NT2/D1 (cell line): ENCODE measurements around the gene WDR7.

Source experiments
- DNase-seq: peaks from one replicate; pipeline ENCODE4 v3.0.0-alpha.2; 2011; ENCODE audit warnings: low read depth, low spot score
- H3K27me3 ChIP-seq: 2 replicates; pipeline ENCODE4 v1.6.0; 2011; ENCODE audit warnings: mild to moderate bottlenecking; ENCODE audit not compliant: insufficient read length, insufficient read depth
- H3K36me3 ChIP-seq: 2 replicates; pipeline ENCODE4 v1.6.1; 2011; ENCODE audit warnings: mild to moderate bottlenecking, low read length, mixed read lengths; ENCODE audit not compliant: insufficient read depth, insufficient read length
- H3K4me1 ChIP-seq: 2 replicates; pipeline ENCODE4 v1.5.1; 2011; ENCODE audit not compliant: insufficient read depth, insufficient read length
- H3K4me3 ChIP-seq: 2 replicates; pipeline ENCODE4 v1.5.1; 2011; ENCODE audit warnings: low read depth; ENCODE audit not compliant: insufficient read length
- H3K9ac ChIP-seq: 2 replicates; pipeline ENCODE4 v1.6.0; 2011; ENCODE audit warnings: low read depth; ENCODE audit not compliant: insufficient read length
- H3K9me3 ChIP-seq: 2 replicates; pipeline ENCODE4 v1.5.1; 2011; ENCODE audit warnings: mild to moderate bottlenecking, low read length; ENCODE audit not compliant: insufficient read depth
- SUZ12 ChIP-seq: IDR thresholded peaks from 2 replicates; pipeline ENCODE4 v1.6.1; 2011; ENCODE audit not compliant: insufficient read length, insufficient read depth; ENCODE audit errors: extremely low read depth
- YY1 ChIP-seq: IDR thresholded peaks from 2 replicates; pipeline ENCODE4 v1.6.1; 2011; ENCODE audit not compliant: insufficient read length, insufficient read depth
- ZNF274 ChIP-seq: IDR thresholded peaks from 2 replicates; pipeline ENCODE4 v1.6.1; 2011; ENCODE audit warnings: mild to moderate bottlenecking, low read depth, low read length

Gene WDR7

DNA sequence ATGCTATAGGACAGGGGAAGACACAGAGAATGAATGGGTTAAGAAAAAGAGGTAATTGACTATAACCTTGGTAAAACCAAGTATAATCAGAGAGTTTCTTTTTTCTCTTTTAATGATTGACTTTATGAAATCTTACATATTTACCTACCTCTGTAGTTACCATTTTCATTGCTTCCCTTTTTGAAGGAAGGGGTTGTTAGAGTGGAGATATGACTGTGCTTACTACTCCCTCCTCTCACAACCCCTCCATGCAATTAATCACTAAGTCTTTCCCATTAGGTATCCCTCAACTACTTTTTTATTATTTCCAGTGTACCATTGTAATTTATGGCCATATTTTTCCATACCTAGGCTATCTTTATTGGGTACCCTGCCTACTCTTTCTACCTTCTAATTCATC is 71.4 kb downstream of the WDR7 start:
- H3K4me1 ChIP-seq, result no peaks in the 10 kb centered on the region
- H3K9me3 ChIP-seq, result no peaks in the 10 kb centered on the region
- H3K36me3 ChIP-seq, result no peaks in the 10 kb centered on the region
- no peak for DNase-seq
- H3K9ac ChIP-seq, result no peak overlapping the region
- TF ChIP-seq SUZ12 (no peak), ZNF274 (no peak), YY1 (no peak)
- H3K27me3 ChIP-seq, result no peaks in the 10 kb centered on the region
- H3K4me3 ChIP-seq, result no peak overlapping the region

DNA sequence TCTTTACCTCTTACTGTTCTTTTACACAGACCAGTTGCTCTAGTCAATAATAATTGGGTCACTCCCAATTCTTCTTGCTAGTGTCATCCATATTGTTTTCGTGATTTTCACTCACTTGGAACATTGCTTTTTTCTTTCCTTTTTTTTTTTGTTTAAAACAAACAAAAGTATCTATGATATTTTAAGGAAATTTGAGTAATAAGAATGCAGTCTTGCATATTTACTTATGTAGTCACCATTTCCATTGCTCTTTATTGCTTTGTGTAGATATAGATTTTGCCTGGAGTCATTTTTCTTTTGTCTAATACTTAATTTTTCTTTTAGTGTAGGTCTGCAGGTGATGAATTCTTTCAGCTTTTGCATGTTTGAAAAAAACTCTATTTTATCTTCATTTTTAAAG is 71.9 kb downstream of the WDR7 start:
- H3K9me3 ChIP-seq, result no peaks in the 10 kb centered on the region
- TF ChIP-seq SUZ12 (no peak), YY1 (no peak), ZNF274 (no peak)
- no peak overlapping the region for H3K9ac ChIP-seq
- no peaks in the 10 kb centered on the region for H3K36me3 ChIP-seq
- no peak overlapping the region for H3K4me3 ChIP-seq
- H3K4me1 ChIP-seq, result no peaks in the 10 kb centered on the region
- no peak for DNase-seq
- H3K27me3 ChIP-seq, result no peaks in the 10 kb centered on the region

DNA sequence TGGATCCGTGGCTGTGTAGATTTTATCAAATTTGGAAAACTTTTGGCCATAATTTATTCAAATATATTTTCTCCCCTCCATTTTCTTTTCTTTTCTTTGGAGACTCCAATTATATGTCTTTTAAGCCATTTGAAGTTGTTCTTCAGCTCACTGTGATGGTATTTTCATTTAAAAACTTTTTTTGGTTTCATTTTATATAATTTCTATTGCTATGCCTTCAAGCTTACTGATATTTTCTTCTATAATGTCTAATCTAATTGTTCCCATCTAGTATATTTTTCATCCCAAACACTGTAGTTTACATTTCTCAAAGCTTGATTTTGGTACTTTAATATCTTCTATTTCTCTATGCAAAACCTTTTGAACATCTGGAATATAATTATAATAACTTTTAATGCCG is 72.5 kb downstream of the WDR7 start:
- no peak for DNase-seq
- no peak overlapping the region for H3K4me3 ChIP-seq
- H3K9ac ChIP-seq, result no peak overlapping the region
- H3K4me1 ChIP-seq, result no peaks in the 10 kb centered on the region
- H3K27me3 ChIP-seq, result no peaks in the 10 kb centered on the region
- no peak for TF ChIP-seq SUZ12
- no peak for TF ChIP-seq YY1
- no peak for TF ChIP-seq ZNF274
- no peaks in the 10 kb centered on the region for H3K9me3 ChIP-seq
- no peaks in the 10 kb centered on the region for H3K36me3 ChIP-seq

GRCh38 chr18:56726906-56727305 is 75.7 kb downstream of the WDR7 start:
- H3K4me1 ChIP-seq, result no peaks in the 10 kb centered on the region
- TF ChIP-seq ZNF274 (no peak), YY1 (no peak), SUZ12 (no peak)
- H3K9ac ChIP-seq, result no peak overlapping the region
- no peaks in the 10 kb centered on the region for H3K27me3 ChIP-seq
- H3K9me3 ChIP-seq, result no peaks in the 10 kb centered on the region
- no peak overlapping the region for H3K4me3 ChIP-seq
- H3K36me3 ChIP-seq, result no peaks in the 10 kb centered on the region
- no peak for DNase-seq

GRCh38 chr18:56727399-56727798 is 76.2 kb downstream of the WDR7 start:
- no peaks in the 10 kb centered on the region for H3K36me3 ChIP-seq
- no peak overlapping the region for H3K4me3 ChIP-seq
- no peaks in the 10 kb centered on the region for H3K4me1 ChIP-seq
- DNase-seq, result no peak
- no peak for TF ChIP-seq ZNF274
- TF ChIP-seq SUZ12, result no peak
- no peak for TF ChIP-seq YY1
- H3K27me3 ChIP-seq, result no peaks in the 10 kb centered on the region
- H3K9me3 ChIP-seq, result no peaks in the 10 kb centered on the region
- H3K9ac ChIP-seq, result no peak overlapping the region

- Histone ChIP-seq H3K4me3 (no peak overlapping the region), H3K27me3 (no peaks in the 10 kb centered on the region), H3K9ac (no peak overlapping the region), H3K4me1 (no peaks in the 10 kb centered on the region), H3K9me3 (no peaks in the 10 kb centered on the region), H3K36me3 (no peaks in the 10 kb centered on the region)
- no peak for DNase-seq
- no peak for TF ChIP-seq ZNF274
- no peak for TF ChIP-seq YY1
- no peak for TF ChIP-seq SUZ12
These were observed 77.6 kb downstream of the WDR7 start for GRCh38 chr18:56728741-56729140.

- no peak for DNase-seq
- no peaks in the 10 kb centered on the region for H3K4me1 ChIP-seq
- TF ChIP-seq SUZ12 (no peak), YY1 (no peak), ZNF274 (no peak)
These were observed 87.0 kb downstream of the WDR7 start for GRCh38 chr18:56738184-56738583.

GRCh38 chr18:56739731-56740130 is 88.6 kb downstream of the WDR7 start:
- Histone ChIP-seq H3K27me3 (no peaks in the 10 kb centered on the region), H3K4me1 (no peaks in the 10 kb centered on the region), H3K9me3 (no peaks in the 10 kb centered on the region), H3K36me3 (no peaks in the 10 kb centered on the region), H3K4me3 (no peak overlapping the region), H3K9ac (no peak overlapping the region)
- DNase-seq, result no peak
- no peak for TF ChIP-seq ZNF274
- no peak for TF ChIP-seq YY1
- no peak for TF ChIP-seq SUZ12

More at GRCh38 chr18:56738184-56738583, 87.0 kb downstream of the WDR7 start:
- Histone ChIP-seq H3K9ac (no peak overlapping the region), H3K27me3 (no peaks in the 10 kb centered on the region), H3K4me3 (no peak overlapping the region), H3K36me3 (no peaks in the 10 kb centered on the region), H3K9me3 (no peaks in the 10 kb centered on the region)
